Myocyte (in vitro differentiated cells): ENCODE measurements around the gene TGFBR3L. TPM values are rescaled to one million over a fixed set of nuclear protein-coding genes. Genes with fewer than 3 reads are reported as not detected.
"Not testable (repeated sequence)": the region's sequence is repeated elsewhere in the genome, so short reads cannot be mapped to it uniquely, and the experiment has no call there.

Experiments
- DNase-seq: peaks from one replicate; pipeline ENCODE4 v3.0.0-alpha.2; 2012; ENCODE audit warnings: low read depth
- total RNA-seq: library from RNA; depleted of rRNA; stranded (reverse); fragments of >200 nt; gene quantifications from 2 replicates; pipeline ENCODE4 v1.2.3, GENCODE V29; 2014

The TGFBR3L gene
- total RNA-seq, 1 donor from 2014 or later = 4.2 TPM

GRCh38 chr19:7947939-7948338, 33.3 kb downstream of the TGFBR3L start:
- DNase-seq = peak; percentile 8

- DNase-seq = no peak
These were observed 38.4 kb downstream of the TGFBR3L start for GRCh38 chr19:7953060-7953459.

GRCh38 chr19:7953576-7953975, 38.9 kb downstream of the TGFBR3L start:
- DNase-seq = no peak

- DNase-seq = no peak
These were observed 41.1 kb downstream of the TGFBR3L start for GRCh38 chr19:7955696-7956095.

GRCh38 chr19:7959211-7959610, 44.6 kb downstream of the TGFBR3L start:
- DNase-seq = no peak

GRCh38 chr19:7961082-7961481, 46.5 kb downstream of the TGFBR3L start:
- not testable (repeated sequence) for DNase-seq

GRCh38 chr19:7961920-7962626, 47.4 kb downstream of the TGFBR3L start:
- DNase-seq = no peak

- DNase-seq = no peak
These were observed 48.1 kb downstream of the TGFBR3L start for GRCh38 chr19:7962644-7963268.

- DNase-seq = no peak
These were observed 48.9 kb downstream of the TGFBR3L start for GRCh38 chr19:7963566-7963965.

- no peak for DNase-seq
These were observed 50.7 kb downstream of the TGFBR3L start for GRCh38 chr19:7965259-7965841.

- DNase-seq = no peak
These were observed 51.5 kb downstream of the TGFBR3L start for GRCh38 chr19:7965921-7966665.

GRCh38 chr19:7968008-7968795, 53.6 kb downstream of the TGFBR3L start:
- DNase-seq = no peak

Other genes with a start within 250 kb of the TGFBR3L start
- not detected in 2 replicates for gene RETN, start 245.8 kb upstream of the TGFBR3L start, total RNA-seq
- gene MCEMP1, start 237.7 kb upstream of the TGFBR3L start, total RNA-seq = not detected in 2 replicates
- gene TRAPPC5, start 234.0 kb upstream of the TGFBR3L start, total RNA-seq = 50.4 and 95.9 TPM in 2 replicates
- gene FCER2, start 212.7 kb upstream of the TGFBR3L start, total RNA-seq = not detected in 2 replicates
- not detected in 2 replicates for gene CLEC4G, start 182.7 kb upstream of the TGFBR3L start, total RNA-seq
- gene CD209, start 167.3 kb upstream of the TGFBR3L start, total RNA-seq = not detected in 2 replicates
- not detected in 2 replicates for gene CLEC4M, start 151.6 kb upstream of the TGFBR3L start, total RNA-seq
- gene EVI5L, start 84.6 kb upstream of the TGFBR3L start, total RNA-seq = 25.2 and 25.4 TPM in 2 replicates
- gene PRR36, start 40.4 kb upstream of the TGFBR3L start, total RNA-seq = not detected in 2 replicates
- 0.53 and 1.0 TPM in 2 replicates for gene LRRC8E, start 26.3 kb upstream of the TGFBR3L start, total RNA-seq
- 13.1 and 16.0 TPM in 2 replicates for gene MAP2K7, start 11.0 kb upstream of the TGFBR3L start, total RNA-seq
- 21.5 and 27.5 TPM in 2 replicates for gene SNAPC2, start 5.5 kb downstream of the TGFBR3L start, total RNA-seq
- gene CTXN1, start 11.3 kb downstream of the TGFBR3L start, total RNA-seq = 5.0 and 7.5 TPM in 2 replicates
- gene TIMM44, start 28.8 kb downstream of the TGFBR3L start, total RNA-seq = 72.6 and 88.3 TPM in 2 replicates
- gene ELAVL1, start 90.8 kb downstream of the TGFBR3L start, total RNA-seq = 34.8 and 43.7 TPM in 2 replicates
- gene CCL25, start 137.9 kb downstream of the TGFBR3L start, total RNA-seq = not detected in 2 replicates
- gene FBN3, start 234.8 kb downstream of the TGFBR3L start, total RNA-seq = not detected in 2 replicates